Activated CD4-positive, alpha-beta T cell treated with anti-CD3 and anti-CD28 coated beads, Interleukin-2, Interleukin-4, amounts not matched to agents 100 ng/mL and 50 ng/mL, durations not matched to agents 16 hours and 8 hours (primary cell): ENCODE measurements around the gene SIRPD.
"Not testable (repeated sequence)": the region's sequence is repeated elsewhere in the genome, so short reads cannot be mapped to it uniquely, and the experiment has no call there.

Experiments
- DNase-seq: peaks from one replicate; pipeline ENCODE4 v3.0.0-alpha.2; 2020; ENCODE audit warnings: low spot score

The SIRPD gene

DNA sequence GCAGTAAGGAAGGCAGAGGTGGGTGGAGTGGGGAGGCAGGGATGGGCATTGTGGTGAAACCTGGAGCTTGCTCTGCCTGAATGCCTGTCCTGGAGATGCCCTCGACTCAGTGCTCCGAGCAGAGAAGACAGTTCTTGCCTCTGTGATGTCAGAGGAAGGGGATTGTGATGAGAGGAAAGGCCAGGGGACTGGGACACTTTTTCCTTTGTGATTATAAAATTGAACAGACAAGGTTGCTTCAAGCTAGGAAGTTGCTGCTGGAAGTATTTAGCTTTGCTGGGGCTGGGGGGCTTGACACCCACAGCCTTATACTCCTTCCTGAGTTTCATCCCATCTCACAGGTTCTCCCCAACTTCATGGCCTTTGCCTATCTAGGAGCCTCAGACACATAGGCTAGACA lies at the start of gene SIRPD:
Gene SIRPD (minus strand): TSS at position 101 of the 400 bp plus-strand sequence. CDS start 52 bp downstream, at position 49.
- DNase-seq: no peak

DNA sequence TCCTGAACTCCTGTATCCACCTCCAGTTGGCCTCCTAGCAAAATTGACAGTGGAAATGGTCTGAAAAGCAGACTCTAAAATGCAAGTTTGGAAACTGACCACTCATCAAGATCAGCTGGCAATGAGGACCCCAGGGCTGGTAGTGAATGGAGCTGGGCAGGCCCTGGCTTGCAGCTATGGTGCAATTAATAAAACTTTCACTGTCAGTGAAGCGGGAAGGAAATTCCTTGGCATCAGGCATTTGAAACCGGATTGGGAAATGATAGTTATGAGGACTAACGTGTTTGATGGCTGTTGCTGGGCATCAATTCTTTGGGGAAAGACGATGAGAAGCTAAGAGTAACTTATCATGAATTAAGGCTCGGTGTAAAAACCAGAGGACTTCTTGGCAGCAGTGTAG lies 43.2 kb upstream of the SIRPD start:
- DNase-seq: no peak

- no peak for DNase-seq
Observed at GRCh38 chr20:1595333-1595732, 37.8 kb upstream of the SIRPD start.

DNA sequence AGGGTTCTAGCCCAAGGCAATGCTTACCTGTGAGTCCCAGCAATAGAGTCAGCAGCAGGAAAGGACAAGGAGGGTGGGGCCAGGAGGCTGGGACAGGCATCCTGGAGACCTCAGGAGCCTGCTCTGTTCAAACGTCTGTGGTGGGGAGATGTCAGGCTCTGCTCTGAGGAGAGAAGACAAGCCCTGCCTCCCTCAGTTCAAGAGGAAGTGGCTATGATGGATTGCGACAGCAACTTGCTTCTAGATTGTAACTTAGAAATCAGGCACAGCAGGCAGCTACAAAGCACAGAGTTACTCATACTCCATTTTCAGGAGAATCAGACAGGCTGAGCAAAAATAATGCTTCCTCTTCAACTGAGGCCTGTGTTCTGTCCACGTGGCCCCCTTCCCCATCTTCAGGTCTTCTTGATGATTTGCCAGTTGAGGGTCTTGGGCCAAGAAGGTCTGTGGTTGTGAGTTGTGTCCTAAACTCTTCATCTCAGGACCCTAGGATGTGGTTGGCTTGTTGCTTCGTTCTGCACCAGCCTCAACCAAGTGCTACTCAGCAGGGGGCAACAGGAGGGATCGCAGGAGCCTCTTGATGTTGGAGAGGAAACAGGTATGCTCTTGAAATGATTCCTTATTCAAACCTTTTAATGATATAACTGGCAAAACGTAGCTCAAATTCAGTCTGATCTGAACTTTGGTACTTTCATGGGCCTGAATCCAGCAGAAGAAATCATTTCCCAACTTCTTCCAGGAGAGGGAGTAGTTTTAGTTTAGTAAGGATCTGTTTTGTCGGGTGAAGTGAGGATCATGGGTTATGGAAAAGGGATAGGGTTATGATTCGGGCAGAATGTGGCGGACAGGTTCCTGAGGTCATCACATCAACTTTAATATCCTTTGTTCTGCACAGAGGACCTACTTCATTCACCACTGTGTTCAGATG lies 31.3 kb upstream of the SIRPD start:
- no peak for DNase-seq

DNA sequence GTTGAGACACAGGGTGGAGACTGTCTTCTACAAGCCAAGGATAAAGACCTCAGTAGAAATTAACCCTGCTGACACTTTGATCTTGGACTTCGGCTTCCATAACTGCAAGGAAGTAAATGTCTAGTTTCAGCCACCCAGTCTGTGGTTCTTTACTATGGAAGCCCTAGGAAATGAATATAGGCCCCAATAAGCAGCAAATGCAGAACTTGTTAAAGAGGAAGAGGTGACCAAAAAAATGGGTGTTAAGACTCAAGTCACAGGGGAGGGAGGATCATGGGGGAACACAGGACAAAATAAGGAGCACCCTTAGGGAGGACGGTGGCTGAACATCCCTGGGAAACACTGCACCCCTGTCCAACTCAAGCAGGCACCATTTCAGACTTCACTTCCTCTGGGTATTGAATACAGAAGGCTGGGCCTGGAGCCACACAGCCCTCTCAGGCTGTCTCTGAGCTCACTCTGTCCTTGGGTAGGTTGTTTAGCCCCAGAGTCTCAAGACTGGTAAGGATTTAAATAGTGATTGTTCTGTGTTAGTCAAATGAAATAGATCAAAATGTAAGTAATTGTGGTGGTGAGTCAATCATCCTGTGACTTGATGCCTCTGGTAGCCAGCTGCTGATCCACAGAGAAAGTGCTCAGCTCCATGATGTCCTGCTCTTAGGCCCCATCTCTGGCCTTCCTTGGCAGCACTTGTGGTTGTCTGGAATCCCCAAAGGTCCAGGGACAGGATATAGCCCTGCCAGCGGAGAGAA lies 30.5 kb upstream of the SIRPD start:
- DNase-seq: no peak

DNA sequence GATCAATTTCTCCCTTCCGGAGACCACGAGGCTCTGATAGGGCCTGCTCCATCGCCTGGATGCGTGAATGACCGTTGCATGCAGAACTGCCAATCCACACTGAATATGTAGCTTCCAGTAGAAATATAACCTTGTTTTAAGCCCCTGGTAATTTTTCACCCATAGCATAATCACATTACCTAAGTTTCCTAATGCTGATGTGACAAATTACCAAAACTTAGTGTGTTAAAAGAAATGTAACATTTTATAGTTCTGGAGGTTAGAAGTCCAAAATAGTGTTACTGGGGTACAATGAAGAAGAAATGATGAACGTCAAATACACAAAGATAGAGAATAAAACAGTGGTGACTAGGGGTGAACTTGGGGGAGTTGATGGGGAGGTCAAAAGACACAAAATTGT lies 22.0 kb upstream of the SIRPD start:
- no peak for DNase-seq

DNA sequence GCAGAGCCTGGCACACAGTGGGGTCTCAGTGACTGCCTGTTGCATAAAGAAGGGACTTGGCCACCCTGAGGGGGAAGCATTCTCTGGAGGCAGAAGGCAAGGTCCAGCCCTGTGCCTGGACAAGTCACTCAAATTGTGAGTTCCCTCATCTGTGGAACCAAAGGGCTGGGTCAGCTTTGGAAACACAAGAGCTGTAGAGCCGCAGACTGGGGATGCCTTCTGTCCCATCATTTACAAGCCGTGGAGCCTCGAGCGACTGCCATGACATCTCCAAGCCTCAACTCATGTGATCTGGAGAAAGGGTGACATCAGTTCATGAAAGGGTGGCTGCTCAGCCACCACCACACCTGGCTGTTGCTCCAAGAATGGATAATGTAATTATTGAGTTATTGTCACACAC lies 20.4 kb upstream of the SIRPD start:
- DNase-seq: no peak

GRCh38 chr20:1577313-1577712 lies 19.8 kb upstream of the SIRPD start:
- not testable (repeated sequence) for DNase-seq

GRCh38 chr20:1576641-1577040 lies 19.1 kb upstream of the SIRPD start:
- no peak for DNase-seq

- DNase-seq: not testable (repeated sequence)
Observed at GRCh38 chr20:1576003-1576402, 18.5 kb upstream of the SIRPD start.

GRCh38 chr20:1571583-1571982 lies 14.1 kb upstream of the SIRPD start:
- not testable (repeated sequence) for DNase-seq

DNA sequence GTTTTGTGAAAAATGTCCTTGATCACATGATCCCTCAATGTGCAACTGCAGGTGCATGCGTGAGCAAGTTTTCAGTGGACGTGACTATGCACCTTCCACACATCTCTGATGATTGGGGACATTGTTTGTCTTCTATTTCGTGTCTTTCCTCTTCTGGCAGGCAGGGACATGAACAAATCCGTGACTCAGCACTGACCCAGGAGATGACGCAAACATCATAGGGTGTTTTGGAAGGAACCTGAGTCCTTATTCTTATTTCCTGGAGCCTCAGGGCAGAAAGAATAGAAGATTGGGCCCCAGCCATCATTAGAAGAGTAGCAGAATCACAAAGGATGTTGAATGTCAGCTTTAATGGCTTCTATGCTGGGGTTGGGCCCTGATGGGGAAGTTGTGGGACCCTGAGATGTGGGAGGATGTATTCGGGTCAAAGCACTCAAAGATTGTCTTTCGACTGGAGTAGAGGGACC lies 11.9 kb upstream of the SIRPD start:
- no peak for DNase-seq

- no peak for DNase-seq
Observed at GRCh38 chr20:1568163-1568490, 10.6 kb upstream of the SIRPD start.

GRCh38 chr20:1567392-1568162 lies 10.1 kb upstream of the SIRPD start:
- DNase-seq: no peak

- DNase-seq: no peak
Observed at GRCh38 chr20:1566701-1567100, 9.2 kb upstream of the SIRPD start.

DNA sequence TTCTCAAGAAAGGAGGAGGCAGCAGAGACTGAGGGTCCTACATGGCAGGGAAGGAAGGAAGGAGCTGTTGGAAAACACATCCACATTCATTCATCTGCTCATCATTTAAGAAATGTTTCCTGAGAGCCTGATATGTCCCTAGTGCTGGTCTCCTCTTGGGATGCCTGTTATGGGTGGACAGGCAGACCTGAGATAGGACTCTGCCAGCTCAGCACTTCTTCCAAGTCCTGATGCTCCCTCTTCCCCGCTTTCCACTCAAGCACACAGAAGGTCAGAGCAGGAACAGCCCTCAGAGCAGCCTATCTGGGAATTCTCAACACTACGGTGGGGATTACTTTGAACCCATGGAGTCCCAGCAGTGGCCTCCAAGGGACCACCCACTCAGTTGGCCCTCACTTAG lies 8.0 kb upstream of the SIRPD start:
- no peak for DNase-seq

- DNase-seq: no peak
Observed at GRCh38 chr20:1563598-1563997, 6.1 kb upstream of the SIRPD start.

GRCh38 chr20:1562622-1563021 lies 5.1 kb upstream of the SIRPD start:
- no peak for DNase-seq

DNA sequence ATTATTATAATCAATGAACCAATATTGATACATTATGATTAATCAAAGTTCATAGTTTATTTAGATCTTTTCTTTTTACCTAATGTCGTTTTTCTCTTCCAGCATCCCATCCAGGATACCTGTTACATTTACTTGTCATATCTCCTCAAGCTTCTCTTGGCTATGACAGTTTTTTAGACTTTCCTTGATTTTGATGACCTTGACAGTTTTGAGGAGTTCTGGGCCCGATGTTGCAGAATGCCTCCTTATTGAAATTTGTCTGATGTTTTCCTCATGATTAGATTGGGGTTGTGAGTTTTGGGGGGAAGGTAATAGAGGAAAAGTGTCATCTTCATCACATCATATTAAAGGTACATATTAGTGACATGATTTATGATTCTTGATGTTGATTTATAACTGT lies 3.8 kb upstream of the SIRPD start:
- no peak for DNase-seq

GRCh38 chr20:1555952-1556351 lies 1.6 kb downstream of the SIRPD start:
- DNase-seq: no peak

DNA sequence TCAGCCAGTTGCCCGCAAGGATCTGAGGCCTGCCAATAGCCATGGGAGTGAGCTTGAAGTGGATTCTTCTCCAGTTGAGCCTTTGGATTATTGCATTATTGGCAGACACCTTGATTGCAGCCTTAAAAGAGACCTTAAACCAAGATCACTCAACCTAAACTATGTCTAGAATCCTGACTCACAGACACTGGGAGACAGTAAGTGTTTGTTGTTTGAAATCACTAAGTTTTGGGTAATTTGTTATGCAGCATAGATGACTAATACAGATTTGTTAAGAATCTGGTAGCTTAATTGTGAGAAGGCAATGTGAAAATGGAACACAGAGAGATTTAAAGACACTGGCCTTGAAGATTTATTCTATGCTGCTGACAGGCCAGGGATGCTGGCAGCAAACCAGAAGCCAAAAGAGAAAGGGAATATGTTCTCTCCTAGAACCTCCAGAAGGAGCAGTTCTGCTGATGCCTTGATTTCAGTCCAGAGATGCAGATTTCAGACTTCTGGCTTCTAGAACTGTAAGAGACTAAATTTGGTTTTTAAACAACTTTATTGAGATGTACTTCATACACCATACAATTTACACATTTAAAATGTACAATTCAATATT lies 17.6 kb downstream of the SIRPD start:
- DNase-seq: no peak

DNA sequence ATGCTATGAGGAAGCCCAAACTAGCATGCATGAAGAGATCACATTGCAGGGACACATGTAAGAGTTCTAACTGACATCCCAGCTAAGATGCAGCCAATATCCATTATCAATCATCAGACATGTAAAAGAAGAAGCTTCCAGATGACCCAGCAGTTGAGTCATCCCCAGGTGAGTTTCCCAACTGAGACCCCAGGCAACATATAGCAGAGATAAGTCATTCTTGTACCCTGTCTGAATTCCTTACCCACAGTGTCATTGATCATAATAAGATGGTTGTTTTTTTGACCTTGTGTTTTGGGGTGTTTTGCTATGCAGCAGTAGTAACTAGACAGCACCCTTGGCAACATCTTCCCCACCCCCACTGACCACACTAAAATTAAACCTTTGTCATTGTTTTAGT lies 18.9 kb downstream of the SIRPD start:
- no peak for DNase-seq
